K562 (cell line): Measurements from ENCODE around the gene CHD6. TPM values are rescaled to one million over a fixed set of nuclear protein-coding genes. Genes with fewer than 3 reads are reported as not detected.

Source experiments
- ATAC-seq: fragments of 200-7000 bp; cut with Tn5 transposase; 3 replicates; pipeline ENCODE4 v1.9.1; 2020; ENCODE audit warnings: moderate library complexity
- BruUV-seq: library from RNA; stranded (reverse); fragments of 400-500 nt; replicated peaks from 2 replicates; lab custom pipeline; 2021; lab: Mats Ljungman, UMichigan
- CTCF ChIA-PET: fragments of 300-600 bp; formaldehyde crosslinking; extraction: SDS; loops from one replicate; lab custom pipeline; 2021; ENCODE audit warnings: low intra/inter-chr PET ratio; lab: Yijun Ruan, JAX
- POLR2A ChIA-PET: fragments of 300-600, 350-650 bp; sonication (Branson Sonifier 250); formaldehyde crosslinking; extraction: SDS; loops from one replicate; lab custom pipeline; 2021; ENCODE audit warnings: antibody characterized with exemption, inconsistent platforms; lab: Yijun Ruan, JAX
- DNase-seq, 4 experiments: peaks; one replicate each; pipeline versions ENCODE4 v3.0.0 to v3.0.0-alpha.2; 2011 to 2018; ENCODE audit warnings: low spot score in 3 of 4, mixed read lengths in 3 of 4; ENCODE audit errors: extremely low read depth in 1 of 4
- FAIRE-seq: peaks from 2 replicates; lab custom pipeline; 2011; peaks lifted over from hg19 to GRCh38; lab: Jason Lieb, UNC
- H2AFZ ChIP-seq: 2 replicates; pipeline ENCODE4 v1.6.0; 2011; ENCODE audit warnings: low read depth, low read length, control low read depth, inconsistent platforms
- H3K27ac ChIP-seq: fragments of 200-600 bp; 3 replicates; pipeline ENCODE4 v1.8.0; 2011; ENCODE audit warnings: low read depth, mild to moderate bottlenecking, control low read depth, inconsistent platforms, low read length, moderate library complexity, mixed read lengths; ENCODE audit errors: extremely low read depth
- H3K27me3 ChIP-seq, 2 experiments: fragments of 300-600 bp in 1 of 2; 2 replicates in 1 of 2; 3 replicates in 1 of 2; pipeline versions ENCODE4 v1.6.0 to v1.8.0; 2011; ENCODE audit warnings: inconsistent platforms in 2 of 2, low read length in 2 of 2, mild to moderate bottlenecking in 1 of 2, mixed read lengths in 1 of 2, moderate library complexity in 1 of 2; ENCODE audit not compliant: control insufficient read depth in 2 of 2, insufficient read depth in 2 of 2
- H3K36me3 ChIP-seq: fragments of 300-600 bp; 3 replicates; pipeline ENCODE4 v1.8.0; 2011; ENCODE audit warnings: mild to moderate bottlenecking, low read length, inconsistent platforms; ENCODE audit not compliant: control insufficient read depth, insufficient read depth
- H3K4me1 ChIP-seq, 2 experiments: fragments of 200-600 bp in 1 of 2; replicated peaks in 1 of 2; 2 replicates in 1 of 2; 3 replicates in 1 of 2; pipeline versions ENCODE4 v1.5.1 to v1.8.0; 2011; ENCODE audit warnings: inconsistent platforms in 2 of 2, low read length in 2 of 2, mild to moderate bottlenecking in 1 of 2, mixed read lengths in 1 of 2, moderate library complexity in 1 of 2; ENCODE audit not compliant: control insufficient read depth in 2 of 2, insufficient read depth in 2 of 2
- H3K4me2 ChIP-seq: 2 replicates; pipeline ENCODE4 v1.6.1; 2011; ENCODE audit warnings: low read length, control low read depth, inconsistent platforms, mixed read lengths; ENCODE audit not compliant: insufficient read depth
- H3K4me3 ChIP-seq: fragments of 200-600 bp; sonication (generic), shearing (Covaris generic); 2 replicates; pipeline ENCODE4 v1.5.1; 2016; ENCODE audit warnings: control low read depth, inconsistent platforms
- H3K79me2 ChIP-seq: fragments of 200-600 bp; 3 replicates; pipeline ENCODE4 v1.8.0; 2011; ENCODE audit warnings: low read length, inconsistent platforms; ENCODE audit not compliant: control insufficient read depth, insufficient read depth
- H3K9ac ChIP-seq, 2 experiments: 2 replicates each; pipeline versions ENCODE4 v1.6.0 to v1.6.1; 2011; ENCODE audit warnings: low read depth in 2 of 2, low read length in 2 of 2, control low read depth in 1 of 2, inconsistent platforms in 1 of 2, mild to moderate bottlenecking in 1 of 2, mixed read lengths in 1 of 2; ENCODE audit not compliant: insufficient read depth in 1 of 2
- H3K9me1 ChIP-seq: one replicate; pipeline ENCODE4 v1.6.0; 2011; ENCODE audit warnings: inconsistent platforms, mild to moderate bottlenecking, low read length, moderate library complexity; ENCODE audit not compliant: control insufficient read depth, insufficient read depth
- H3K9me3 ChIP-seq: replicated peaks from 2 replicates; pipeline ENCODE4 v1.5.1; 2011; ENCODE audit warnings: low read depth, low read length, inconsistent platforms; ENCODE audit not compliant: control insufficient read depth, insufficient read depth
- H4K20me1 ChIP-seq: replicated peaks from 2 replicates; pipeline ENCODE4 v1.6.1; 2011; ENCODE audit warnings: low read length, inconsistent platforms, mixed read lengths; ENCODE audit not compliant: control insufficient read depth, insufficient read depth
- FOXP1 ChIP-seq: sonication (generic); formaldehyde crosslinking; IDR thresholded peaks from 2 replicates; pipeline ENCODE4 v1.8.0; 2022; ENCODE audit warnings: mild to moderate bottlenecking, missing genetic modification reagents
- NR2C2 ChIP-seq, 2 experiments: fragments of 200-800 bp in 1 of 2; sonication (Bioruptor generic) in 1 of 2; sonication (generic) in 1 of 2; formaldehyde crosslinking in 1 of 2; IDR thresholded peaks; 2 replicates each; pipeline versions ENCODE4 v1.6.1 to v1.8.0; 2016 to 2022; ENCODE audit warnings: mild to moderate bottlenecking in 1 of 2, missing compliant biosample characterization in 1 of 2, missing genetic modification characterization in 1 of 2, missing genetic modification reagents in 1 of 2
- SRSF3 ChIP-seq: fragments of 200-400 bp; formaldehyde crosslinking; IDR thresholded peaks from 2 replicates; pipeline ENCODE4 v1.6.1; 2016; ENCODE audit warnings: mild to moderate bottlenecking, low read length, moderate library complexity; ENCODE audit not compliant: insufficient read depth
- ZBTB40 ChIP-seq, 2 experiments: fragments of 450-650 bp in 1 of 2; sonication (generic) in 1 of 2; formaldehyde crosslinking in 1 of 2; IDR thresholded peaks; 2 replicates each; pipeline versions ENCODE4 v1.7.1 to v1.9.0; 2016 to 2022; ENCODE audit warnings: inconsistent platforms in 1 of 2, mild to moderate bottlenecking in 1 of 2, missing genetic modification reagents in 1 of 2
- WGBS: fragments of 100-300 bp; shearing (Covaris generic); methylation state at CpG from one replicate; pipeline ENCODE4 v1.1.6; 2016; ENCODE audit warnings: low coverage, mixed read lengths; ENCODE audit not compliant: insufficient coverage; ENCODE audit errors: missing lambda C conversion rate; 5-methylcytosine and 5-hydroxymethylcytosine counted together
- in situ Hi-C: fragments of 300-500 bp; cut with MboI; formaldehyde crosslinking; loops from 4 replicates; pipeline ENCODE4 v1.15.0; 2018; ENCODE audit warnings: inconsistent platforms, mixed read lengths
- intact Hi-C: fragments of 100-400 bp; cut with micrococcal nuclease; formaldehyde crosslinking; loops from 2 replicates; pipeline ENCODE4 v1.14.2; 2022
- polyA plus RNA-seq, 8 experiments: library from polyadenylated mRNA; depleted of rRNA in 4 of 8; stranded (reverse) in 5 of 8; unstranded in 3 of 8; fragments of >200 nt; fragmentation: Nextera tagmentation in 2 of 8; fragmentation: Illumina TruSeq in 1 of 8; extraction: Ambion mirVana in 2 of 8; extraction: Trizol in 1 of 8; gene quantifications; 2 replicates each; pipeline versions ENCODE4 v1.2.1 to v1.2.3, GENCODE V29; 2011 to 2014; ENCODE audit warnings: inconsistent platforms in 1 of 8, missing spikeins in 1 of 8
- total RNA-seq, 7 experiments: library from RNA; depleted of rRNA in 6 of 7; stranded (reverse); fragments of >200 nt in 6 of 7; fragmentation: Illumina TruSeq in 2 of 7; extraction: Trizol in 2 of 7; gene quantifications; 2 replicates each; pipeline versions ENCODE4 v1.2.1 to v1.2.3, GENCODE V29; 2011 to 2021; ENCODE audit warnings: low replicate concordance in 1 of 7

Gene CHD6
- total and polyA plus RNA-seq, 9 of the 15 experiments (the other 6 are each of a cell fraction or from before 2014, with no cell fraction given) = 3.9 to 24.2 (median 12.8) TPM

- no peak for TF ChIP-seq ZBTB40 (IDR thresholded peaks at IDR 0.05)
- no peak for TF ChIP-seq ZBTB40 (CRISPR knock-in tag; IDR thresholded peaks at IDR 0.05)
- TF ChIP-seq FOXP1 (CRISPR knock-in tag) = no peak
- no peak for TF ChIP-seq NR2C2 (CRISPR knock-in tag; IDR thresholded peaks at IDR 0.05)
- TF ChIP-seq NR2C2 (tag; IDR thresholded peaks at IDR 0.05) = 0 out of 2 replicates have a peak, but pooled peaks have one; percentile 18
- TF ChIP-seq SRSF3 = no peak
- no peak overlapping the region for H3K4me3 ChIP-seq
- no peak overlapping the region for H3K27ac ChIP-seq
- intact Hi-C loops (no loop called here), in situ Hi-C loops (no loop called here)
- H3K4me1 ChIP-seq = peaks cover 0 to 16% of the 10 kb centered on the region in 2 experiments; a peak in 2 of 5 replicates
- peaks cover 6% of the 10 kb centered on the region; the same call in 1 of the 2 replicates for H4K20me1 ChIP-seq
- no peaks in the 10 kb centered on the region for H3K27me3 ChIP-seq
- H3K9me3 ChIP-seq = no peaks in the 10 kb centered on the region
- no peak for DNase-seq
- BruUV-seq = no TSS peak
- 48% methylated on average over 6 of the region's 6 CpGs for WGBS
- CTCF ChIA-PET = no interaction called here
- ATAC-seq = peak; percentile 51; the same call in 1 of the 3 replicates
- POLR2A ChIA-PET = interaction anchor here (0.7 kb wide), 1 partner anchor 10 kb away, joined by 3 read pairs; no protein-coding TSS in a partner anchor
- no peak overlapping the region for H3K4me2 ChIP-seq
- no peaks in the 10 kb centered on the region for H3K9me1 ChIP-seq
- H2AFZ ChIP-seq = no peak overlapping the region
- peaks cover 89% of the 10 kb centered on the region for H3K79me2 ChIP-seq
- no peak overlapping the region for H3K9ac ChIP-seq
- peak; percentile 6 for FAIRE-seq
- no peaks in the 10 kb centered on the region for H3K36me3 ChIP-seq
Observed at GRCh38 chr20:41577129-41578009, 40.8 kb downstream of the CHD6 start.
